Measurements from ENCODE around the gene EPRS1.

Gene EPRS1
- long read RNA-seq, full-length matches to known transcripts: 51 of 2,519 reads
- long read RNA-seq, partial matches to known transcripts: 2,342 of 2,519 reads
- long read RNA-seq, other reads (novel, unspliced or antisense): 126 of 2,519 reads

GRCh38 chr1:220046052-220046930 lies at the start of gene EPRS1:
Gene EPRS1, minus strand, starts transcription at chr1:220046505. Its CDS starts 117 bp downstream, at chr1:220046388.
- Histone ChIP-seq H3K4me3 (replicated peaks; ENCODE audit: insufficient read depth, low read length) (peak within 1 kb of the TSS; percentile 100), H3K27me3 (ENCODE audit: insufficient read depth, poor library complexity, severe bottlenecking) (no peaks in the 10 kb centered on the region), H3K27ac (replicated peaks) (peak within 1 kb of the TSS; percentile 85)
- TF ChIP-seq POLR2AphosphoS5 (IDR thresholded peaks at IDR 0.05; ENCODE audit: low read depth): peak; percentile 91
- peak; percentile 20 for TF ChIP-seq CTCF (IDR thresholded peaks at IDR 0.05; ENCODE audit: insufficient read depth, low read length)
- no peak for TF ChIP-seq GABPA (IDR thresholded peaks at IDR 0.05; ENCODE audit: low read depth)
- peak; percentile 96 to 98 for DNase-seq (ENCODE audit: low read depth in 1 of 2, low spot score in 1 of 2)

DNA sequence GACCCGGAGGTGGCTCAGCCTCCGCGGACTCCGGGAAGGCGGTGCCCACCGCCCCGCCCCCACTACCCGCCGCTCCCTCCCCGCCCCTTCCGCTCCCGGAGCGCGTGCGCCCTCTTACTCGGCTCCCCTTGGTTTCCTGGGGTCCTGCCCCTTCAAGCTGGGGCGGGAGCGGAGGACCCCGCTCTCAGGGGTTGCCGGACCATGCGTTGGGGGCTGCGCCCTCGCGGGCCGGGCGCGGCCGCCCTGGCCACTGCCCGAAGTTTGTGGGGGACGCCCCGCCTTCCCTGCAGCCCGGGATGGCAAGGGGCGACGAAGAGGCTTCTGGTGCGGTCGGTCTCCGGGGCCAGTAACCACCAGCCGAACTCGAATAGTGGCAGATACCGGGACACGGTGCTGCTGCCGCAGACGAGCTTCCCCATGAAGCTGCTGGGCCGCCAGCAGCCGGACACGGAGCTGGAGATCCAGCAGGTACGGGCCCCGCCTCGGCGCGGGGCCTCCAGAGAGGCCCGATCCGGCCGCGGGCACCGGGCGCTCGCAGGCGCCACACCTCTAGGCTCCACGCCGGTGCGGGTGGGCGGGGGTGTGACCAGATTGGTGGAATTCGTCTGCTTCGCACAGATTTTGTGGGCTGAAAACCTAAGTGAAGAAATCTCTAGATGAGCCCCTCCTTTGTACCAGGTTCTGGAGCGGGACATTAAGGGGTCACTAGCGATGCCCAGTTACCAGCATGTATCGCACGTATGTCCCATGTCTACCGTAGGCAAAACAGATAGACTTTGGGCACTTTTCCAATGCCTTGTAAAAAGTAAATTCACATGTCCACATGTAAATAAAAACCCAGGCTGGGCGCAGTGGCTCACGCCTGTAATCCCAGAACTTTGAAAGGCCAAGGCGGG lies 48.0 kb upstream of the EPRS1 start, which contains the start of gene IARS2:
Gene IARS2, plus strand, starts transcription at position 117 of the 896 bp plus-strand sequence. Its CDS starts 85 bp downstream, at position 202.
- peak; percentile 55 to 86 for DNase-seq (ENCODE audit: low read depth in 1 of 2, low spot score in 1 of 2)
- Histone ChIP-seq H3K4me3 (replicated peaks; ENCODE audit: insufficient read depth, low read length) (peak within 1 kb of the TSS; percentile 99), H3K27ac (replicated peaks) (peak within 1 kb of the TSS; percentile 82), H3K27me3 (ENCODE audit: insufficient read depth, poor library complexity, severe bottlenecking) (no peaks in the 10 kb centered on the region)
- TF ChIP-seq POLR2AphosphoS5 (IDR thresholded peaks at IDR 0.05; ENCODE audit: low read depth) (peak; percentile 22; the same call in 1 of the 2 replicates), GABPA (IDR thresholded peaks at IDR 0.05; ENCODE audit: low read depth) (peak; percentile 65)
- TF ChIP-seq, protein P1, sequence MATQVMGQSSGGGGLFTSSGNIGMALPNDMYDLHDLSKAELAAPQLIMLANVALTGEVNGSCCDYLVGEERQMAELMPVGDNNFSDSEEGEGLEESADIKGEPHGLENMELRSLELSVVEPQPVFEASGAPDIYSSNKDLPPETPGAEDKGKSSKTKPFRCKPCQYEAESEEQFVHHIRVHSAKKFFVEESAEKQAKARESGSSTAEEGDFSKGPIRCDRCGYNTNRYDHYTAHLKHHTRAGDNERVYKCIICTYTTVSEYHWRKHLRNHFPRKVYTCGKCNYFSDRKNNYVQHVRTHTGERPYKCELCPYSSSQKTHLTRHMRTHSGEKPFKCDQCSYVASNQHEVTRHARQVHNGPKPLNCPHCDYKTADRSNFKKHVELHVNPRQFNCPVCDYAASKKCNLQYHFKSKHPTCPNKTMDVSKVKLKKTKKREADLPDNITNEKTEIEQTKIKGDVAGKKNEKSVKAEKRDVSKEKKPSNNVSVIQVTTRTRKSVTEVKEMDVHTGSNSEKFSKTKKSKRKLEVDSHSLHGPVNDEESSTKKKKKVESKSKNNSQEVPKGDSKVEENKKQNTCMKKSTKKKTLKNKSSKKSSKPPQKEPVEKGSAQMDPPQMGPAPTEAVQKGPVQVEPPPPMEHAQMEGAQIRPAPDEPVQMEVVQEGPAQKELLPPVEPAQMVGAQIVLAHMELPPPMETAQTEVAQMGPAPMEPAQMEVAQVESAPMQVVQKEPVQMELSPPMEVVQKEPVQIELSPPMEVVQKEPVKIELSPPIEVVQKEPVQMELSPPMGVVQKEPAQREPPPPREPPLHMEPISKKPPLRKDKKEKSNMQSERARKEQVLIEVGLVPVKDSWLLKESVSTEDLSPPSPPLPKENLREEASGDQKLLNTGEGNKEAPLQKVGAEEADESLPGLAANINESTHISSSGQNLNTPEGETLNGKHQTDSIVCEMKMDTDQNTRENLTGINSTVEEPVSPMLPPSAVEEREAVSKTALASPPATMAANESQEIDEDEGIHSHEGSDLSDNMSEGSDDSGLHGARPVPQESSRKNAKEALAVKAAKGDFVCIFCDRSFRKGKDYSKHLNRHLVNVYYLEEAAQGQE (IDR thresholded peaks at IDR 0.05; ENCODE audit: insufficient replicate concordance, low read depth): no peak

- TF ChIP-seq, protein P1 (IDR thresholded peaks at IDR 0.05; ENCODE audit: insufficient replicate concordance, low read depth): no peak
- TF ChIP-seq GABPA (IDR thresholded peaks at IDR 0.05; ENCODE audit: low read depth) (no peak), CTCF (IDR thresholded peaks at IDR 0.05; ENCODE audit: insufficient read depth, low read length) (no peak), SPI1 (IDR thresholded peaks at IDR 0.05; ENCODE audit: borderline replicate concordance, low read depth) (no peak)
- H3K27me3 ChIP-seq (ENCODE audit: insufficient read depth, poor library complexity, severe bottlenecking): no peaks in the 10 kb centered on the region
- DNase-seq (ENCODE audit: low read depth in 1 of 2, low spot score in 1 of 2): no peak
- no peak overlapping the region for H3K27ac ChIP-seq (replicated peaks)
- H3K4me3 ChIP-seq (replicated peaks; ENCODE audit: insufficient read depth, low read length): peak overlapping the region; percentile 99
These were observed 47.2 kb upstream of the EPRS1 start for GRCh38 chr1:220093361-220094015.

Measured in HL-60 (cell line).